HFFc6 (cell line): ENCODE measurements around the gene AZI2. TPM values are rescaled to one million over a fixed set of nuclear protein-coding genes. Genes with fewer than 3 reads are reported as not detected.

Experiments
- DNase-seq: peaks from one replicate; pipeline ENCODE4 v3.0.0-alpha.2; 2018
- H3K27ac Mint-ChIP-seq: 2 replicates; pipeline ENCODE4 v1.8.0; 2020; ENCODE audit warnings: mild to moderate bottlenecking, mixed read lengths
- H3K27me3 Mint-ChIP-seq: 2 replicates; pipeline ENCODE4 v1.8.0; 2021; ENCODE audit warnings: mild to moderate bottlenecking, moderate library complexity, mixed read lengths; ENCODE audit not compliant: insufficient read depth
- H3K36me3 Mint-ChIP-seq: 2 replicates; pipeline ENCODE4 v1.8.0; 2021; ENCODE audit warnings: low read depth, mixed read lengths
- H3K4me1 Mint-ChIP-seq: 2 replicates; pipeline ENCODE4 v1.8.0; 2020; ENCODE audit warnings: low read depth, mixed read lengths
- H3K4me3 Mint-ChIP-seq: 2 replicates; pipeline ENCODE4 v1.8.0; 2020; ENCODE audit warnings: mild to moderate bottlenecking, moderate library complexity, mixed read lengths
- H3K9me3 Mint-ChIP-seq: 2 replicates; pipeline ENCODE4 v1.8.0; 2020; ENCODE audit warnings: mild to moderate bottlenecking, mixed read lengths
- CTCF ChIP-seq: fragments of 200-600 bp; sonication (generic); IDR thresholded peaks from 2 replicates; pipeline ENCODE4 v1.5.0; 2021; ENCODE audit warnings: antibody characterized with exemption, mild to moderate bottlenecking
- total RNA-seq, 6 experiments: library from RNA; stranded (reverse); fragmentation: NEBNext Ultra II Directional; extraction: Animal tissue kit (Norgen Biotek cat#: 25700); gene quantifications; 2 replicates in 1 of 6; 3 replicates in 5 of 6; pipeline ENCODE4 v1.2.3, GENCODE V29; 2021

The AZI2 gene
- total RNA-seq, 6 experiments from 2014 or later = 61.9 to 69.6 (median 67.0) TPM

GRCh38 chr3:28335246-28335645 is 13.4 kb downstream of the AZI2 start:
- Mint-ChIP-seq H3K9me3 (no peaks in the 10 kb centered on the region), H3K27me3 (no peaks in the 10 kb centered on the region), H3K36me3 (no peaks in the 10 kb centered on the region), H3K4me1 (no peaks in the 10 kb centered on the region), H3K27ac (peak overlapping the region; percentile 5; the same call in 1 of the 2 replicates), H3K4me3 (no peak overlapping the region)
- no peak for DNase-seq
- no peak for TF ChIP-seq CTCF

GRCh38 chr3:28334552-28334951 is 14.1 kb downstream of the AZI2 start:
- Mint-ChIP-seq H3K4me3 (no peak overlapping the region), H3K4me1 (no peaks in the 10 kb centered on the region), H3K27ac (no peak overlapping the region), H3K27me3 (no peaks in the 10 kb centered on the region), H3K9me3 (no peaks in the 10 kb centered on the region), H3K36me3 (no peaks in the 10 kb centered on the region)
- TF ChIP-seq CTCF = peak; percentile 65
- DNase-seq = no peak

- H3K27ac Mint-ChIP-seq = no peak overlapping the region
- TF ChIP-seq CTCF = peak; percentile 88
- 0 out of 2 replicates have a peak, but pooled peaks cover 2% of the 10 kb centered on the region for H3K27me3 Mint-ChIP-seq
Measured at GRCh38 chr3:28328188-28329151, 20.2 kb downstream of the AZI2 start.

GRCh38 chr3:28326458-28326926 is 22.1 kb downstream of the AZI2 start:
- H3K9me3 Mint-ChIP-seq = no peaks in the 10 kb centered on the region
- TF ChIP-seq CTCF = no peak
- no peaks in the 10 kb centered on the region; the same call in 1 of the 2 replicates for H3K36me3 Mint-ChIP-seq
- no peak for DNase-seq
- no peak overlapping the region for H3K4me3 Mint-ChIP-seq
- H3K4me1 Mint-ChIP-seq = peaks cover 20% of the 10 kb centered on the region
- 0 out of 2 replicates have a peak, but pooled peaks cover 2% of the 10 kb centered on the region for H3K27me3 Mint-ChIP-seq
- H3K27ac Mint-ChIP-seq = no peak overlapping the region

More at GRCh38 chr3:28328188-28329151, 20.2 kb downstream of the AZI2 start:
- Mint-ChIP-seq H3K4me1 (peaks cover 6% of the 10 kb centered on the region), H3K9me3 (no peaks in the 10 kb centered on the region), H3K36me3 (no peaks in the 10 kb centered on the region; the same call in 1 of the 2 replicates), H3K4me3 (no peak overlapping the region)
- peak; percentile 28 for DNase-seq

- Mint-ChIP-seq H3K4me3 (no peak overlapping the region), H3K27ac (no peak overlapping the region), H3K4me1 (peaks cover 22% of the 10 kb centered on the region), H3K27me3 (no peaks in the 10 kb centered on the region; the same call in 1 of the 2 replicates), H3K36me3 (no peaks in the 10 kb centered on the region; the same call in none of the 2 replicates), H3K9me3 (no peaks in the 10 kb centered on the region)
- peak; percentile 28 for DNase-seq
- TF ChIP-seq CTCF = no peak
Measured at GRCh38 chr3:28322464-28322863, 26.2 kb downstream of the AZI2 start.
